Esophagus muscularis mucosa (tissue), 4 donors: ENCODE measurements around the gene DISP2. TPM values are rescaled to one million over a fixed set of nuclear protein-coding genes. Genes with fewer than 3 reads are reported as not detected.

ENCODE experiments used
- DNase-seq: peaks from one replicate; pipeline ENCODE4 v3.0.0-alpha.2; 2017; ENCODE audit errors: extremely low spot score
- H3K27ac ChIP-seq, 4 donors: fragments of 200-600 bp; sonication (generic); replicated peaks in 1 of 4; 1 replicate in 3 of 4; 2 replicates in 1 of 4; pipeline ENCODE4 v1.5.1; 2016 to 2019; ENCODE audit warnings: mild to moderate bottlenecking in 1 of 4
- H3K27me3 ChIP-seq, 4 donors: fragments of 200-600 bp; sonication (generic); one replicate each; pipeline versions ENCODE4 v1.5.1 to v1.6.0; 2016 to 2019
- H3K36me3 ChIP-seq, 4 donors: fragments of 200-600 bp; sonication (generic); one replicate each; pipeline ENCODE4 v1.5.1; 2016 to 2019
- H3K4me1 ChIP-seq, 4 donors: fragments of 200-600 bp; sonication (generic); one replicate each; pipeline ENCODE4 v1.5.1; 2016 to 2019
- H3K4me3 ChIP-seq, 4 donors: fragments of 200-600 bp; sonication (generic); 1 replicate in 2 of 4; 2 replicates in 2 of 4; pipeline ENCODE4 v1.5.1; 2016 to 2019; ENCODE audit warnings: mild to moderate bottlenecking in 4 of 4, moderate library complexity in 1 of 4
- H3K9me3 ChIP-seq, 4 donors: fragments of 200-600 bp; sonication (generic); 1 replicate in 3 of 4; 2 replicates in 1 of 4; pipeline ENCODE4 v1.5.1; 2016 to 2019
- CTCF ChIP-seq, 3 experiments: fragments of 200-600 bp in 2 of 3; fragments of 450-650 bp in 1 of 3; sonication (generic) in 2 of 3; IDR thresholded peaks; one replicate each; pipeline ENCODE4 v1.5.1; 2017 to 2019; ENCODE audit warnings: antibody characterized with exemption in 3 of 3, mild to moderate bottlenecking in 2 of 3, moderate library complexity in 1 of 3
- EP300 ChIP-seq: sonication (generic); formaldehyde crosslinking; IDR thresholded peaks from one replicate; pipeline ENCODE4 v1.6.1; 2017; ENCODE audit warnings: antibody characterized with exemption
- POLR2A ChIP-seq: fragments of 450-650 bp; IDR thresholded peaks from one replicate; pipeline ENCODE4 v1.6.1; 2017; ENCODE audit warnings: antibody characterized with exemption, moderate library complexity, mild to moderate bottlenecking, low read depth
- POLR2AphosphoS5 ChIP-seq, 2 donors: sonication (generic); formaldehyde crosslinking; IDR thresholded peaks; one replicate each; pipeline ENCODE4 v1.6.1; 2017; ENCODE audit warnings: antibody characterized with exemption in 2 of 2
- WGBS: methylation state at CpG from one replicate; pipeline ENCODE4 v1.1.5; 2018; 5-methylcytosine and 5-hydroxymethylcytosine counted together
- intact Hi-C: fragments of 100-400 bp; cut with DNase I; formaldehyde crosslinking; loops from one replicate; pipeline ENCODE4 v1.15.1; 2023
- total RNA-seq, 4 donors: library from RNA; depleted of rRNA; stranded (reverse); fragments of >200 nt; gene quantifications; one replicate each; pipeline versions ENCODE4 v1.1.0 to v1.2.1, GENCODE V29; 2016

Gene DISP2
- total RNA-seq, 4 donors from 2014 or later: 0.13 to 0.42 (median 0.26) TPM

- Histone ChIP-seq H3K4me3 (no peak overlapping the region), H3K4me1 (peaks cover 6 to 9% (median 7%) of the 10 kb centered on the region in 4 donors), H3K27ac (no peak overlapping the region), H3K36me3 (no peaks in the 10 kb centered on the region), H3K27me3 (no peaks in the 10 kb centered on the region), H3K9me3 (no peaks in the 10 kb centered on the region)
- intact Hi-C loops: no loop called here
- 37% methylated on average over 2 of the region's 2 CpGs for WGBS
- no peak for TF ChIP-seq EP300
- TF ChIP-seq POLR2A: no peak
- TF ChIP-seq POLR2AphosphoS5 (IDR thresholded peaks at IDR 0.05): no peak
- TF ChIP-seq CTCF (IDR thresholded peaks at IDR 0.05): no peak
- no peak for DNase-seq
Measured at GRCh38 chr15:40372981-40373380, 15.0 kb downstream of the DISP2 start.

- TF ChIP-seq EP300 (no peak), POLR2A (no peak)
- intact Hi-C loops: no loop called here
- WGBS: 83% methylated on average over 3 of the region's 3 CpGs
- no peak for DNase-seq
- Histone ChIP-seq H3K4me3 (no peak overlapping the region), H3K27me3 (no peaks in the 10 kb centered on the region), H3K27ac (no peak overlapping the region), H3K36me3 (no peaks in the 10 kb centered on the region), H3K4me1 (peaks cover 4 to 12% (median 8%) of the 10 kb centered on the region in 4 donors), H3K9me3 (no peaks in the 10 kb centered on the region)
Measured at GRCh38 chr15:40377606-40378005, 19.6 kb downstream of the DISP2 start.

GRCh38 chr15:40379374-40379773 is 21.4 kb downstream of the DISP2 start:
- 93% methylated on average over 4 of the region's 4 CpGs for WGBS
- no peaks in the 10 kb centered on the region for H3K9me3 ChIP-seq
- peak overlapping the region in 1 of 4 donors; percentile 14 for H3K27ac ChIP-seq
- no peak for DNase-seq
- no peaks in the 10 kb centered on the region for H3K27me3 ChIP-seq
- intact Hi-C loops: no loop called here
- H3K4me1 ChIP-seq: peaks cover 16 to 24% (median 22%) of the 10 kb centered on the region in 4 donors
- no peak for TF ChIP-seq POLR2AphosphoS5 (IDR thresholded peaks at IDR 0.05)
- H3K4me3 ChIP-seq: no peak overlapping the region
- H3K36me3 ChIP-seq: no peaks in the 10 kb centered on the region

- no peak overlapping the region for H3K4me3 ChIP-seq
- no peaks in the 10 kb centered on the region for H3K36me3 ChIP-seq
- no peaks in the 10 kb centered on the region for H3K27me3 ChIP-seq
- no peaks in the 10 kb centered on the region for H3K9me3 ChIP-seq
- peaks cover 16 to 24% (median 22%) of the 10 kb centered on the region in 4 donors for H3K4me1 ChIP-seq
- no peak for TF ChIP-seq EP300
- no peak for TF ChIP-seq POLR2A
- TF ChIP-seq CTCF (IDR thresholded peaks at IDR 0.05): no peak
- peak in 1 of 2 donors; percentile 11 for TF ChIP-seq POLR2AphosphoS5 (IDR thresholded peaks at IDR 0.05)
- WGBS: 17% methylated on average over 4 of the region's 4 CpGs
- intact Hi-C loops: no loop called here
- H3K27ac ChIP-seq: peak overlapping the region in 1 of 4 donors; percentile 23
- no peak for DNase-seq
Measured at GRCh38 chr15:40379853-40380252, 21.8 kb downstream of the DISP2 start.

- Histone ChIP-seq H3K36me3 (peaks cover 0 to 4% (median 0%) of the 10 kb centered on the region in 4 donors), H3K9me3 (no peaks in the 10 kb centered on the region), H3K4me3 (no peak overlapping the region), H3K27me3 (no peaks in the 10 kb centered on the region), H3K4me1 (peaks cover 16 to 24% (median 22%) of the 10 kb centered on the region in 4 donors), H3K27ac (no peak overlapping the region)
- TF ChIP-seq POLR2A (no peak), POLR2AphosphoS5 (IDR thresholded peaks at IDR 0.05) (no peak), EP300 (no peak), CTCF (IDR thresholded peaks at IDR 0.05) (no peak)
- intact Hi-C loops: no loop called here
- no peak for DNase-seq
- WGBS: 99% methylated on average over 10 of the region's 10 CpGs
Measured at GRCh38 chr15:40380636-40381035, 22.6 kb downstream of the DISP2 start.
